NCI-H226 (cell line): Measurements from ENCODE around the gene PRR23E.

Experiments used
- DNase-seq: peaks from one replicate; pipeline ENCODE4 v3.0.0-alpha.2; 2015

PRR23E gene

GRCh38 chr3:127235706-127236105 lies 42.8 kb downstream of the PRR23E start:
- DNase-seq = no peak

DNA sequence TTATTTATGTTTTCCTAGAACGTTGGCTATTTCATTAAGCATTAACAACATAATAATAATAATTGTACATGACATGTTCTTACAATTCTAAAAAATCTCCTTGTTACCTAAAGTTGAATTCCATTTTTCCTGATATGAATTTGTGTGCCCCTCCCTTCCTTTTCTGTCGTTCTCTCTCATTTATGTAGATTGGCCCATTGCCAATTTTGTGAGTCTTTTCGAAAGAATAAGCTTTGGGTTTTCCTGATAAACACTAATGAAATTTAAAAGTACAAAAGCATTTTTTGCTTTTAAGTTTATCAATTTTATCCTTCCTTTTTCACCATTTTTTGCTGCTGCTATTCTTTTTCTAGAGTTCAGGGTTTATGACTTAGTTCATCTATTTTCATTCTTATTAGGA lies 44.9 kb downstream of the PRR23E start:
- no peak for DNase-seq

- DNase-seq = peak; percentile 27
Measured at GRCh38 chr3:127238602-127239001, 45.7 kb downstream of the PRR23E start.

- no peak for DNase-seq
Measured at GRCh38 chr3:127247292-127247691, 54.4 kb downstream of the PRR23E start.
